ENCODE results near the gene LBX1.

Gene LBX1

DNA sequence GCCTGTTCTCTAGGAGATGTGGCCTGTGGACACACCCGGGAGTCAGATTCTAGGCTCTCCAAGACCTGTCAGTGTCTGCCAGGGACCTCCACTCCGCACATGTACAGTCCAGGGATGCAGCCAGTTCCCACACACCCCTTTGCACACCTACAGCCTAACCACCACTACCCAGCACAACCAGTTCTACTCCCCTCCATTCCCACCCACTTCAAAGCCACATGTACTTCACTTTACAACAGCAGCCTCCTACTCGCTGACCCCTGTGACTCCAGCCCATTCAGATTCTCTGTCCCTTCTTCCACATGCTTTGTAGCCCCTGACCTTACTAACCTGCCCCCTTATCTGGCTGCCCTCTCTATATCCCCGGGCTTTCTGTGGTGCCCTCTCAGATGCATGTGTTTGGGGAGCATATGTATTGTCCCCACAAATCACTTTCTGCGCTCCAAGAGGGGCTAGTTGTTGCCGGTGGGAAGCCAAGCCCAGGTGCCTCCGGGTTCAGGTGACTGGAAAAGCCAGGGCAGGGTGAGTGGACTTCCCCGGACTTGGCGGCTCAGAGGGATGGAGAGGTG, 7.2 kb downstream of the LBX1 start:
- Histone ChIP-seq H3K27ac (ENCODE audit: low read length) (no peak overlapping the region), H3K27me3 (ENCODE audit: insufficient read depth, low read length, poor library complexity) (peaks cover 30% of the 10 kb centered on the region), H3K36me3 (ENCODE audit: insufficient read depth, low read length) (no peaks in the 10 kb centered on the region), H4K20me1 (ENCODE audit: insufficient read depth, low read length) (peaks cover 5% of the 10 kb centered on the region; the same call in 1 of the 2 replicates), H3K4me2 (ENCODE audit: insufficient read depth, low read length) (no peak overlapping the region), H2AFZ (ENCODE audit: low read depth, low read length) (no peak overlapping the region), H3K9ac (ENCODE audit: low read depth, low read length) (no peak overlapping the region), H3K4me1 (ENCODE audit: insufficient read depth, low read length) (no peaks in the 10 kb centered on the region), H3K79me2 (ENCODE audit: insufficient read depth, low read length) (no peaks in the 10 kb centered on the region), H3K4me3 (ENCODE audit: low read depth in 1 of 2, low read length in 2 of 2) (no peak overlapping the region), H3K9me3 (ENCODE audit: insufficient read depth, low read length, severe bottlenecking) (no peaks in the 10 kb centered on the region)
- TF ChIP-seq, protein P1, sequence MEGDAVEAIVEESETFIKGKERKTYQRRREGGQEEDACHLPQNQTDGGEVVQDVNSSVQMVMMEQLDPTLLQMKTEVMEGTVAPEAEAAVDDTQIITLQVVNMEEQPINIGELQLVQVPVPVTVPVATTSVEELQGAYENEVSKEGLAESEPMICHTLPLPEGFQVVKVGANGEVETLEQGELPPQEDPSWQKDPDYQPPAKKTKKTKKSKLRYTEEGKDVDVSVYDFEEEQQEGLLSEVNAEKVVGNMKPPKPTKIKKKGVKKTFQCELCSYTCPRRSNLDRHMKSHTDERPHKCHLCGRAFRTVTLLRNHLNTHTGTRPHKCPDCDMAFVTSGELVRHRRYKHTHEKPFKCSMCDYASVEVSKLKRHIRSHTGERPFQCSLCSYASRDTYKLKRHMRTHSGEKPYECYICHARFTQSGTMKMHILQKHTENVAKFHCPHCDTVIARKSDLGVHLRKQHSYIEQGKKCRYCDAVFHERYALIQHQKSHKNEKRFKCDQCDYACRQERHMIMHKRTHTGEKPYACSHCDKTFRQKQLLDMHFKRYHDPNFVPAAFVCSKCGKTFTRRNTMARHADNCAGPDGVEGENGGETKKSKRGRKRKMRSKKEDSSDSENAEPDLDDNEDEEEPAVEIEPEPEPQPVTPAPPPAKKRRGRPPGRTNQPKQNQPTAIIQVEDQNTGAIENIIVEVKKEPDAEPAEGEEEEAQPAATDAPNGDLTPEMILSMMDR (IDR thresholded peaks at IDR 0.05; ENCODE audit: borderline replicate concordance, extremely low read depth, low read length, poor library complexity, severe bottlenecking): no peak
- no peak for TF ChIP-seq EZH2 (IDR thresholded peaks at IDR 0.05; ENCODE audit: borderline replicate concordance, low read depth, low read length, severe bottlenecking)
- DNase-seq (no peak), ATAC-seq (ENCODE audit: insufficient read depth, low read depth) (no peak)

DNA sequence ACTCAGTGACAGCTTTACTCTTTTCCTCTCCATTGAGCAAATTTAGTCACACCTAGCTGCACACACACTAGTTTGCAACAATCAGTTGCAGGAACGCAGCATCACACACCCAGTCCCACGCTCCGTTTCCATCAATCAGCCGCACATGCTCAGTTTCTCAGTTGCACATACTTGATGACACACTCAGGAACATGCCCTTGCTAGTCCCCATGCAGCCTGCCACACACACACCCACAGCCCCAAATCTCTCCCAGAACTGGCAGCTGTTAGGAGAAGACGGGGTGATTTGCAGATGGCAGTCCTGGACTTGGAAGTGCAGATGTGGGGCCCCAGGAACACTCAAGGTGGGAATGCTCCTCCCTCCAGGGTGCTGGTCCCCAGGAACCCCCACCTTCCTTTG, 7.7 kb downstream of the LBX1 start:
- no peak overlapping the region for H3K27ac ChIP-seq (ENCODE audit: low read length)
- no peak overlapping the region for H3K4me2 ChIP-seq (ENCODE audit: insufficient read depth, low read length)
- no peaks in the 10 kb centered on the region for H3K4me1 ChIP-seq (ENCODE audit: insufficient read depth, low read length)
- no peak for DNase-seq
- no peaks in the 10 kb centered on the region for H3K36me3 ChIP-seq (ENCODE audit: insufficient read depth, low read length)
- peaks cover 5% of the 10 kb centered on the region; the same call in 1 of the 2 replicates for H4K20me1 ChIP-seq (ENCODE audit: insufficient read depth, low read length)
- H3K27me3 ChIP-seq (ENCODE audit: insufficient read depth, low read length, poor library complexity): peaks cover 30% of the 10 kb centered on the region
- H3K79me2 ChIP-seq (ENCODE audit: insufficient read depth, low read length): no peaks in the 10 kb centered on the region
- no peak overlapping the region for H2AFZ ChIP-seq (ENCODE audit: low read depth, low read length)
- ATAC-seq (ENCODE audit: insufficient read depth, low read depth): no peak
- no peaks in the 10 kb centered on the region for H3K9me3 ChIP-seq (ENCODE audit: insufficient read depth, low read length, severe bottlenecking)
- no peak overlapping the region for H3K4me3 ChIP-seq (ENCODE audit: low read depth in 1 of 2, low read length in 2 of 2)
- H3K9ac ChIP-seq (ENCODE audit: low read depth, low read length): no peak overlapping the region
- no peak for TF ChIP-seq EZH2 (IDR thresholded peaks at IDR 0.05; ENCODE audit: borderline replicate concordance, low read depth, low read length, severe bottlenecking)
- TF ChIP-seq, protein P1 (IDR thresholded peaks at IDR 0.05; ENCODE audit: borderline replicate concordance, extremely low read depth, low read length, poor library complexity, severe bottlenecking): no peak

DNA sequence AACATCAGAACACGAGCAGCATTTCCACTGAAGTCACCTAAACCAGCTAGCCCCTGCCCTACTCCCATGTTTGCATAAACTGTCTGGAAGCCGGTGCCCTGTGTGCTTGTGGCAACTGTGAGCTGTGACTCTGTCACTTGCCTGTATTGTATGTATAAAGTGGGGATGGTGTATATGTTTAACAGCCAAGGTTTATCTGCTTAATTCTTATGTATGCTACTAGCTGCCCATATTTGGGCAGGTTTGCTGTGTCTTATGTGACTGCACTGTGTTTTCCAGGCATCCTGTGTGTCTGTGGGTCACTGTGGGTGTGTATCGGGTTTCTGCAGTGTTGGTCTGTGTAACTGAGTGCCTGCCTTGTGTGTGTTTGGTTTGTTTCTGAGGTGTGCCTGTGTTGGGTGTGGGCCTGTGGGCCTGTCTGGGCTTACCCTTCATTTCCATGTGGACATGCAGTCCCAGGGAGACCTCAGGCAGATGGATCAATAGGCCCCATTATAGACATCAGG, 9.3 kb downstream of the LBX1 start:
- Histone ChIP-seq H3K36me3 (ENCODE audit: insufficient read depth, low read length) (no peaks in the 10 kb centered on the region), H3K9ac (ENCODE audit: low read depth, low read length) (no peak overlapping the region), H3K4me2 (ENCODE audit: insufficient read depth, low read length) (no peak overlapping the region), H3K4me1 (ENCODE audit: insufficient read depth, low read length) (peaks cover under 1% of the 10 kb centered on the region), H3K4me3 (ENCODE audit: low read depth in 1 of 2, low read length in 2 of 2) (no peak overlapping the region), H2AFZ (ENCODE audit: low read depth, low read length) (no peak overlapping the region), H3K79me2 (ENCODE audit: insufficient read depth, low read length) (no peaks in the 10 kb centered on the region), H3K9me3 (ENCODE audit: insufficient read depth, low read length, severe bottlenecking) (no peaks in the 10 kb centered on the region), H3K27ac (ENCODE audit: low read length) (no peak overlapping the region), H4K20me1 (ENCODE audit: insufficient read depth, low read length) (peaks cover 5% of the 10 kb centered on the region; the same call in 1 of the 2 replicates), H3K27me3 (ENCODE audit: insufficient read depth, low read length, poor library complexity) (peaks cover 26% of the 10 kb centered on the region)
- no peak for ATAC-seq (ENCODE audit: insufficient read depth, low read depth)
- TF ChIP-seq, protein P1 (IDR thresholded peaks at IDR 0.05; ENCODE audit: borderline replicate concordance, extremely low read depth, low read length, poor library complexity, severe bottlenecking): no peak
- TF ChIP-seq EZH2 (IDR thresholded peaks at IDR 0.05; ENCODE audit: borderline replicate concordance, low read depth, low read length, severe bottlenecking): no peak
- DNase-seq: no peak
